ENCODE results near the gene ACER3.
"Not testable (repeated sequence)": the region's sequence is repeated elsewhere in the genome, so short reads cannot be mapped to it uniquely, and the experiment has no call there.

The ACER3 gene

GRCh38 chr11:76860539-76861475, at the start of gene ACER3:
Gene ACER3 (plus strand): TSS chr11:76860918. CDS start chr11:76860977, 59 bp downstream.
- peak; percentile 88 for DNase-seq

DNA sequence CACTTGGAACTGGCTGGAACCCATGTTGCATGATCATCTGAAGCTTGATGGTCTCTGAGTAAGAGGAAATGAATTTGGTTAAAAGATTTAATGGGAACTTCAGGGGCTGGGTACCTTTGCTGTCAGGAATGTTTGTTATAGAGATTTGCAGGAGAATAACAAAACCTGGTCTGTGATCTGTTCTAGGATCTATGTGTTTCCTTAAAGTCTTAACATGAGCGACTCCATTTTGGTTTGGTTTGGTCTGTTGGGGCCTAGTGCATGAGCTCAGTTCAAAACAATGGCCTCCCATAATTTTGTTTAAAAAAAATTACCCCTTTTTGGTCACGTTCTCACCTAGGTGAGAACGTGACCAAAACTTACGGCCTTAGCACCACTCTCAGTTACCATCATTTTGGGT, 49.5 kb upstream of the ACER3 start:
- no peak for DNase-seq

- DNase-seq = no peak
These were observed 46.3 kb upstream of the ACER3 start for GRCh38 chr11:76814414-76814813.

GRCh38 chr11:76815678-76816077, 45.0 kb upstream of the ACER3 start:
- DNase-seq = peak; percentile 17

GRCh38 chr11:76820184-76820566, 40.5 kb upstream of the ACER3 start:
- no peak for DNase-seq

DNA sequence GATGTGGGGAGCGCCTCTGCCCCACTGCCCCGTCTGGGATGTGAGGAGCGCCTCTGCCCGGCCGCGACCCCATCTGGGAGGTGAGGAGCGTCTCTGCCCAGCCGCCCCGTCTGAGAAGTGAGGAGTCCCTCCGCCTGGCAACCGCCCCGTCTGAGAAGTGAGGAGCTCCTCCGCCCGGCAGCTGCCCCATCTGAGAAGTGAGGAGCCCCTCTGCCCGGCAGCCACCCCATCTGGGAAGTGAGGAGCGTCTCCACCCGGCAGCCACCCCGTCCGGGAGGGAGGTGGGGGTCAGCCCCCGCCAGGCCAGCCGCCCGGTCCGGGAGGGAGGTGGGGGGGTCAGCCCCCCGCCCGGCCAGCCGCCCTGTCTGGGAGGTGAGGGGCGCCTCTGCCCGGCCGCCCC, 39.3 kb upstream of the ACER3 start:
- DNase-seq = not testable (repeated sequence)

- DNase-seq = no peak
These were observed 38.3 kb upstream of the ACER3 start for GRCh38 chr11:76822406-76822805.

GRCh38 chr11:76823481-76824028, 37.2 kb upstream of the ACER3 start:
- DNase-seq = peak; percentile 66

DNA sequence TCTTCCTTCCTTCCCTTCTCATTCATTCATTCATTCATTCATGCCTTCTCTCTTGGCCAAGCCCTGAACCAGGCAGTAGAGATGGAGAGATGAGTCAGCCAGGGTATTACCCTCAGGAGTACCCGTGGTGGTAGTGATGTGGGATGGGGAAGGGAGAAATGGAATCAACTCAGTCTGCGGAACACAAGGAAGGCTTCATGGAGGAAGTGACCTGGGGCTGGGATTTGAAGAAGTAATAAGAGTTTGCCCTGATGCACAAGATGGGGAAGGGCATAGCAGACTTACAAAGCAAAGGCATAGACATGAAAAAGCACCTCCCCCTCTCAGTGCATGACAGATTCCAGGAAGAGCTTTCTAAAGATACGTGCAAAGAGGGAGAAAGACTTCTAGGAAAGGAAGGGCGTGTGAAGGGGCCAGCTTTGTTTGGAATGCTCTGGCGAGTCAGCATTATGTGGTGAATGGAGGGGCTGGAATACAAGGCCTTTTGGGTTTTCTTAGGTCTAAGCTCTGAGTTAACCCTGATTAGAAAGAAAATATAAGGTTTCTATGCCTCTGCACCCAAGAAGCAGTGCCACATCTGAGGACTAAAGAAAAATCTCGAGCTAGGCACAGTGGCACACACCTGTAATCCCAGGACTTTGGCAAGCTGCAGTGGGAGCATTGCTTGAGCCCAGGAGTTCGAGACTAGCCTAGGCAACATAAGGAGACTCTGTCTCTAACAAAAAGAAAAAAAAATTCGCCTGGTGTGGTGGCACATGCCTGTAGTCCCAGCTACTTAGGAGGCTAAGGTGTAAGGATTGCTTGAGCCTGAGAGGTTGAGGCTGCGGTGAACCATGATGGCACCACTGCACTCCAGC, 36.4 kb upstream of the ACER3 start:
- DNase-seq = peak; percentile 59

- DNase-seq = no peak
These were observed 35.6 kb upstream of the ACER3 start for GRCh38 chr11:76824980-76825725.

- peak; percentile 54 for DNase-seq
These were observed 34.9 kb upstream of the ACER3 start for GRCh38 chr11:76825726-76826396.

- DNase-seq = not testable (repeated sequence)
These were observed 34.2 kb upstream of the ACER3 start for GRCh38 chr11:76826508-76826907.

DNA sequence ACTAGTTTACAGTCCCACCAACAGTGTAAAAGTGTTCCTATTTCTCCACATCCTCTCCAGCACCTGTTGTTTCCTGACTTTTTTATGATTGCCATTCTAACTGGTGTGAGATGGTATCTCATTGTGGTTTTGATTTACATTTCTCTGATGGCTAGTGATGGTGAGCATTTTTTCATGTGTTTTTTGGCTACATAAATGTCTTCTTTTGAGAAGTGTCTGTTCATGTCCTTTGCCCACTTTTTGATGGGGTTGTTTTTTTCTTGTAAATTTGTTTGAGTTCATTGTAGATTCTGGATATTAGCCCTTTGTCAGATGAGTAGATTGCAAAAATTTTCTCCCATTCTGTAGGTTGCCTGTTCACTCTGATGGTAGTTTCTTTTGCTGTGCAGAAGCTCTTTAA, 33.7 kb upstream of the ACER3 start:
- not testable (repeated sequence) for DNase-seq

- DNase-seq = no peak
These were observed 29.9 kb upstream of the ACER3 start for GRCh38 chr11:76830639-76831327.

GRCh38 chr11:76831686-76832310, 28.9 kb upstream of the ACER3 start:
- DNase-seq = no peak

DNA sequence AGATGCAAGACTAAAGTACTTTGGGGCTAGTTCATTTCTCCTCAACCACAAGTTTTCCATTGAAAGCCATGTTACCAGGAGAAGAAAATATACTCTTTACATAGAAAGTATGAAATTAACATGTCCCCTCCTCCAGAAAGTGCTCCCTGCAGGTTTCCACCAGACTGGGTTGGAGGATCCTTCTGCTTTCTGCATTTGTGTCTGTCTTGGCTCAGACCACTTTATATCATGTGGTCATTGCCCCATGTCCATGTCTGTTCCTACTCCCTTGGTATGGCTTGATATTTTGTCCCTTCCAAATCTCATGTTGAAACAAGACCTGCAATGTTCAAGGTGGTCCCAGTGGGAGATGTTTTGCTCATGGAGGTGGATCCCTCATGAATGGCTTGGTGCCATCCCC, 28.4 kb upstream of the ACER3 start:
- DNase-seq = no peak

DNA sequence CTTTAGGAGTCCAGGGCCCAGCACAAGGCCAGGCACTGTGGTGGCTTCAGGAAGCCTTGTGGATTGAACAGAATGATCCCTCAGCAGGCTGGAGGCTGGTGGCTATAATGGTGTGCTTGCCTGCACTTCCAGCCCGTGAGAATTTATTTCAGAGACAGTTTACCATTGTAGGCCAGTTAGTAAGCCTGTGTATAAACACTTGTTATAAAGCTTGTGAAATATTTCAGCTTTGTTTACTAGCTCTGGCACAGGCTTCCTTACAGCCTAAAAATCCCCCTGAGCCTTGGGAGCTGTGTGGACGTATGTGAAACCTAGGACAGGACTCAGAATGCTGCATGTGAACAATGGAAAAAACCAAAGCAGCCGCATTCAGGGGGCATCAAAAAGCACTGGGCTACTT, 26.6 kb upstream of the ACER3 start:
- DNase-seq = no peak

DNA sequence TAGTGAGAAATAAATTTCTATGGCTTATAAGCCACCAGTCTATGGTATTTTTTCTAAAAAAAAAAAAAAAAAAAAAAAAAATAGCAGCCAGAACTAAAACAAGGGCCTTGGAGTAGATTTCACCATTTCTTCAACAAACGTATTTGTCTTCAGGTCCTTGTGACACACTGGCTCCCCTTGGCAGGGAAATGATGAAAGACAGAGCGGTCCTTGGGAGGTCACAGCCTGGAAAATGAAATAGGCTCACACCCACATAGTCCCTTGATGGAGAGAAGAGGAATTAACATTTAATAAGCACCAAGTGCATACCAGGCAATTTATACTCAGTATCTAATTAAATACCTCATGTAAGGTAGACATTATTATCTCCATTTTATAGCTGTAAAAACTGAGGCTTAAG, 25.7 kb upstream of the ACER3 start:
- no peak for DNase-seq

DNA sequence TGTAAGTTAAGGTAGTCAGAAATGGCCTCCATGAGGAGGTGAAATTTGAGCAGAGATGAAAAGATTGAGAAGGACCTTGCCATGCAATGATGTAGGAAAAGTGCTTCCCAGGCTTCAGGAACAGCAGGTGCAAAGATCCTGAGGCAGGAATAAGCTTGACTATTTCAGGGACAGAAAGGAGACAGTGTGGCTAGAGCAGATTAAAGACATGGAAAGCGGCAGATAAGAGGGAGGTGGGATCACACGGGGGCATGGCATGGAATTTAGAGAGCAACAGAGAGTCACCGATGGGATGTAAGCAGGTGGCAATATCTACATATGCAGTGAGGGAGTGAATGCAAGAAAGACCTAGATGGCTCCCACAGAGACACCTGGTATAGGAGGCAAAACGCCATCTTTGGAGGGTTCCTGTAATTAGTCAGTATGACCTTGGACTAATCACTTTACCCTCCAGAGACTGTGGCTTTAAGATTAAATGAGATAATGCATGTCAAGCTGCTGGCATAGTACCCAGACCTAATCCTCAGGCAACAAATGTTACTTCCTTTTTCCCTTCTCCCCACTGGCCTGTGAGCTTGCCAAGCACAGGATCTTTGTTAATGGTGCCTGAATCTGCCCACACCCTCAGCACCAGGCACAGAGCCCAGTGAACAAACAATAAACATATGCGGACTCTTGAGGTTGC, 24.6 kb upstream of the ACER3 start:
- peak; percentile 78 for DNase-seq

GRCh38 chr11:76836613-76837291, 24.0 kb upstream of the ACER3 start:
- DNase-seq = no peak
